Stimulated activated CD4-positive, alpha-beta T cell treated with anti-CD3 and anti-CD28 coated beads, Interleukin-2, amount 100 ng/mL, for 48 hours (primary cell): ENCODE results near the gene RAD50.
A peak's percentile ranks its signal among the peaks of the same experiment; 100 is the strongest.
"Not testable (repeated sequence)": the region's sequence is repeated elsewhere in the genome, so short reads cannot be mapped to it uniquely, and the experiment has no call there.

Experiments used
- DNase-seq, 2 donors: peaks; one replicate each; pipeline ENCODE4 v3.0.0-alpha.2; 2020

The RAD50 gene

GRCh38 chr5:132556763-132557477, at the start of gene RAD50:
RAD50 (plus strand) TSS chr5:132556977; CDS start chr5:132557325, 348 bp downstream.
- DNase-seq, result peak; percentile 90 to 91

- no peak for DNase-seq
Measured at GRCh38 chr5:132510076-132510475, 46.7 kb upstream of the RAD50 start.

GRCh38 chr5:132513618-132514336, 43.0 kb upstream of the RAD50 start:
- DNase-seq, result not testable (repeated sequence)

- not testable (repeated sequence) for DNase-seq
Measured at GRCh38 chr5:132522067-132522466, 34.7 kb upstream of the RAD50 start.

DNA sequence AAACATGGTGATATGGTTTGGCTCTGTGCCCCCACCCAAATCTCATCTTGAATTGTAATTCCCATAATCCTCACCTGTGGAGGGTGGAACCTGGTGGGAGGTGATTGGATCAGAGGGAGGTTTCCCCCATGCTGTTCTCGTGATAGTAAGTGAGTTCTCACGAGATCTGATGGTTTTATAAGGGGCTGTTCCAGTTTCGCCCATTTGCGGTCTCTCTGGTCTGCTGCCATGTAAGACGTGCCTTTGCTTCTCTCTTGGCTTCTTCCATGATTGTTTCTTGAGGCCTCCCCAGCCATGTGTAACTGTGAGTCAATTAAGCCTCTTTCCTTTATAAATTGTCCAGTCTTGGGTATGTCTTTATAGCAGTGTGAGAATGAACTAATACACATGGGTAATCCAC, 31.9 kb upstream of the RAD50 start:
- not testable (repeated sequence) for DNase-seq

GRCh38 chr5:132525299-132525724, 31.5 kb upstream of the RAD50 start:
- no peak for DNase-seq

- DNase-seq, result peak; percentile 32 to 54
Measured at GRCh38 chr5:132526290-132526973, 30.3 kb upstream of the RAD50 start.

GRCh38 chr5:132526974-132527564, 29.7 kb upstream of the RAD50 start:
- no peak for DNase-seq

- DNase-seq, result no peak
Measured at GRCh38 chr5:132528021-132528420, 28.8 kb upstream of the RAD50 start.

DNA sequence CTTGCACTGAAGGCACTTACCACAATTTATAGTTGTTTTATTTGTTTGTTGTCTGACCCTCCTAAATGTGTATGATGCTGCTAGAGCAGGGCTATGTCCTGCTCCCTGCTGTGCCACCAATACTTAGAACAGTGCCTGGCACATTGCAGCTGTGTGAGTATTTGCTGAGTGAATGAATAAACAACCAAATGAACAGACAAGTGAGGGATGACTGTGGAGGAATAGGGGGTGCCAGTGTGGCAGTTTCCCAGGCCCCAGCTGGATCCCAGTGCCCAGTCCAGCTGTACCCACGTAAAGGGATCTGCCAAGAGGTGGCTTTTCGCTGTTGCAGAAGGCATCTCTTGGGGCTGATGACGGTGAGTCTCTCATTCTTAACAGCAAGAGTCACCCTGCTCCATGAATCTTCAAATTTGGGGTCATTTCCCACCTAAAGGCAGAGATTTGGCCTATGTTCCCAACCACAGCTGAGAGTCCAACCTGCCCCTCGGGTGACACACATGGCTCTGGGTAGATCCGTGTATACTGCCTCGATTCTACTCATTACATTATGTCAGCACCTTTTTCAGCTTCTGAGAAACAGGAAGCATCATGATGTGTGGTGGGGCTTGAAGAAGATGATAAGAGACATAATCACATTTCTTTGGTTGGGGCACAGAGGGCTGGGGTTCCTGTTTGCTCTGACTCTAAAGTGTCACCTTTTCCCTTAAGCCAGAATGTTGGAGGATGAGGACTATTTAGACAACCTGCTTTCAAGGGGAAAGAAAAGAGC, 27.7 kb upstream of the RAD50 start:
- no peak for DNase-seq

GRCh38 chr5:132530946-132531345, 25.8 kb upstream of the RAD50 start:
- DNase-seq, result no peak

DNA sequence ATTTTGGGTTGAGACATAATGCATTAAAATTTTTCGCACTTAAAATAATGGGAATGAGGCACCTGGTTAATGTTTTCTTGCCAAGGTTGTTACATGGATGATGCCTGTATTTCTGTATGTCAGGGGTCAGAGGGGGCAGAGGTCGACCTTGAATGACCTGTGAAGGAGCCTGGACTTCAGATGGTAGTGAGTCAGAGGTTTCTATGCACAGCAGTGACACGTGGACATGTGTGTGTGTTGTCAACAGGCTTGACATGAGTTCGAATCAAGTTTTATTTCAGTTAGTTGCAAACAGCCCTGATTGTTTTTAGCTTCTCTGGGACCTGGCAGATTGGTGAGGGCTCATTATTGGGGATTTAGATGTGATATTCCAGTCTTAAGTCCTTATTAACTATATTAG, 17.1 kb upstream of the RAD50 start:
- DNase-seq, result no peak

- no peak for DNase-seq
Measured at GRCh38 chr5:132540149-132540548, 16.6 kb upstream of the RAD50 start.

DNA sequence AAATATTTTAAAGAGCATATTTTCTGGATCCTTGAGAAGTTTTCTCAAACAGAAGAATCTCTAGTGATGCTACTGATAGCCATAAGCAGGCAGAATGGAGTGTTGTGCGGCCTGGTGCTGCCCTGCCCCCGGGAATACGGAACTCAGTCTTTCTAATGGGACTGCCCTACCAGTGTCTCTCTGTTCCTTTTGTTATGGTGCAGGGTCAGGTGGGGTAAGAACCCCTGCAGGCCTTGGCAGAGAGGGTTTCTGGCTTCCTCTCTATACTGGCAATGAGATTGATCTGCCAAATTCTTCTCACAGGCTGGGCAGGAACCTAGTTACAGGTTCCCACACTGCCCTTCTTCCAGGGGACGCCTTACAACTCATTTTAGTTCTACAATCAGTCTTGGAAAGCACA, 16.0 kb upstream of the RAD50 start:
- DNase-seq, result no peak

DNA sequence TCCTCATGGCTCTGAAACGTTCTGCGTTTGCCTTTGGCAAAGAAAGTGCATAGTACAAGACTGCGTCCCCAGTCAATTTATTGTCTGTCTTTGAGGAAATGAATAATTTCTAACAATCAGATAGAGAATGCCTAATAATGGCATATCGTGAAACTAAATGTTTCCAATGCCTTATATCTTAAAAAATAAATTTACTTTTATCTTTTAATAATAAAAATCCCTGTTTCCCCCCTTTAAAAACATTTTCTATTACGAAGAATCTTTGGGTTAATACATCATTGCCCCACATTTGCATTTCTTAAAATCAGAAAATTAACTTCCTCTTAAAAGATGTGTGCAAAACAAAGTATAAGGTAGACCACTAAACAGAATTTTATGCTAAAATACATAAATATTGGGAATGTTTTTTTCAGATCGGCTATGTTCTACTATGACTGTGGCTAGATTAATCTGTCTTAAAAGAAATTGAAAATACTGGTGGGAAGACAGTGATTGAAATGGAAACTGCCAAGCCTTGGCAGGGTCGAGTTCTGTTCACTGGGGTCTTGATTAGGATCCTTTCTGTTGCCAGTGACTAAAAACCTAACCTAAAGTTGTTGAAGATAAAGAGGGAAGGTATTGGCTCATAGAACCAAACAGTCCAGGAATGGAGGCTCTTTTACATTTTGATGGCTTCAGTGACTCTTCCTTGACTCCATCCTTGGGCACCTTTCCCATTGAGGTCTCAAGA, 13.1 kb upstream of the RAD50 start, which contains the start of gene IL5:
IL5 (minus strand) TSS at position 51 of the 730 bp plus-strand sequence; CDS start at position 7, 44 bp downstream.
- DNase-seq, result no peak

DNA sequence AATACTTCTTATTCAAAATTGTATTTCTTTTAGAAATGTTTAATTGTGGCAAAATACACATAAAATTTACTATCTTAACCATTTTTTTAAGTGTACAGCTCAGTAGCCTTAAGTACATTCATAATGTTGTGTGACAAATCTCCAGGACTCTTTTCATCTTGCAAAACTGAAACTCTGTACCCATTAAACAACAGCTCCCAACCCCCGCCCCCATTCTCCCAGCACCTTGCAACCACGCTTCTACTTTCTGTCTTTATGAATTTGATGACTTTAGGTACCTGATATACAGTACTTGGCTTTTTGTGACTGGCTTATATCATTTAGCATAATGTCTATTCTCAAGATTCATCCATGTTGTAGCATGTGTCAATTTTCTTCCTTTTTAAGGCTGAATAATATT, 10.7 kb upstream of the RAD50 start:
- peak; percentile 40 to 53 for DNase-seq

GRCh38 chr5:132547269-132547668, 9.5 kb upstream of the RAD50 start:
- no peak for DNase-seq

- not testable (repeated sequence) for DNase-seq
Measured at GRCh38 chr5:132548834-132549233, 7.9 kb upstream of the RAD50 start.

DNA sequence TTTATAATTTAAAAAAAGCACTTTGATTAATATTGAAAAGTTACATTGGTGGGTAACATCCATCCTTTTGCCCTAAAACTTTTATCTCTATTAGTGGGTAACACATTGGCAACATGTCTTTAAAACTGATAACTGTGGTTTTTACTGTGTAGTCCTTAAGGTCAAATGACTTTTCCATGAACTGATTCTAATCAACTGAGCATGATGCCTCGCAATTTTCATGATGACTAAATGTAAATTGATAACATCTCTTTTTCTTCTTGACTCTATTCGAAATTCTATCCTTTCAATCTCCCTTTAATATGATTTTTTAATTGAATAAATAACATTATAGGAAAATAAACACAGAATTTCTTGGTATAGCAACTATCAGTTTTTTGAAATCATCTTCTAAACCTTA, 7.2 kb upstream of the RAD50 start:
- DNase-seq, result no peak

- no peak for DNase-seq
Measured at GRCh38 chr5:132556153-132556762, 519 bp upstream of the RAD50 start.

DNA sequence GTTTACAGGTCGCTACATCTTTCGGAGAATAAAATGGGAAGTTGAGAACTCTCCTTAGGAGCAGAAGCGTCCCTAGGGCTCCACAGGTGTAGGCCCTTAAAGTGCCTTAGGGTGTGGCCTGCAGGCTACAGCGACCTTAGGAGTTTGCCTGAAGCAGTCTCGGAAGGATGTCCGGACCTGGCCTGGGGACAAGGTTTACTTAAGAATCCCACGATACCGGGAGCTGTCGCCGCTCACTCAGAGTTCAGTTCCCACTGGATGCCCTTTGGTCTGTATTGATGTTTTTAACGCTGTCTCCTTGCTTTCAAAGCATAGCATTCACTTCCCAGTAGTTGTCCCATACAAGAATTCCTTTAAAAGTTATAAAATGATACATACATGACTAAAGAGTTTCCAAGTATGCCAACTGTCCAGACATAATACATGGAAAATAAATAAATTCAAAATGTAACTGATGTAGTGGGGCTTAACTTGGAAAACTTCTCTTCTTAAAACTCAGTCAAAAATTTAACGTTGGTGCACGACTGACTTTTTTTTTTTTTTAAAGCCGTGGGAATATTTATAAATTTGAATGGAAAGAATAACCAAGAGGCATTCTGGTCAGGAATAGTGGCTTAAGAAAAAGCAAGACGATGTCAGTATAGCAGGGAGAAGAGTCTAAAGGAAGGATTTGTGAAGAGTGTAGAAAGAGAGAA, 848 bp downstream of the RAD50 start:
- peak; percentile 10 to 16 for DNase-seq
